ENCODE measurements around the gene SLC30A4.

- TF ChIP-seq EP300 (IDR thresholded peaks at IDR 0.05) (no peak), POLR2A (IDR thresholded peaks at IDR 0.05) (no peak)
- TF ChIP-seq, protein P1, sequence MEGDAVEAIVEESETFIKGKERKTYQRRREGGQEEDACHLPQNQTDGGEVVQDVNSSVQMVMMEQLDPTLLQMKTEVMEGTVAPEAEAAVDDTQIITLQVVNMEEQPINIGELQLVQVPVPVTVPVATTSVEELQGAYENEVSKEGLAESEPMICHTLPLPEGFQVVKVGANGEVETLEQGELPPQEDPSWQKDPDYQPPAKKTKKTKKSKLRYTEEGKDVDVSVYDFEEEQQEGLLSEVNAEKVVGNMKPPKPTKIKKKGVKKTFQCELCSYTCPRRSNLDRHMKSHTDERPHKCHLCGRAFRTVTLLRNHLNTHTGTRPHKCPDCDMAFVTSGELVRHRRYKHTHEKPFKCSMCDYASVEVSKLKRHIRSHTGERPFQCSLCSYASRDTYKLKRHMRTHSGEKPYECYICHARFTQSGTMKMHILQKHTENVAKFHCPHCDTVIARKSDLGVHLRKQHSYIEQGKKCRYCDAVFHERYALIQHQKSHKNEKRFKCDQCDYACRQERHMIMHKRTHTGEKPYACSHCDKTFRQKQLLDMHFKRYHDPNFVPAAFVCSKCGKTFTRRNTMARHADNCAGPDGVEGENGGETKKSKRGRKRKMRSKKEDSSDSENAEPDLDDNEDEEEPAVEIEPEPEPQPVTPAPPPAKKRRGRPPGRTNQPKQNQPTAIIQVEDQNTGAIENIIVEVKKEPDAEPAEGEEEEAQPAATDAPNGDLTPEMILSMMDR (IDR thresholded peaks at IDR 0.05): no peak
Observed at GRCh38 chr15:45521596-45522327, 793 bp downstream of the SLC30A4 start.
